ENCODE results near the gene TIPARP.
"Not testable (repeated sequence)": the region's sequence is repeated elsewhere in the genome, so short reads cannot be mapped to it uniquely, and the experiment has no call there.

The TIPARP gene

GRCh38 chr3:156648086-156648485, 26.3 kb upstream of the TIPARP start:
- no peak for DNase-seq

GRCh38 chr3:156649681-156650080, 24.7 kb upstream of the TIPARP start:
- DNase-seq: no peak

- DNase-seq: not testable (repeated sequence)
These were observed 21.7 kb upstream of the TIPARP start for GRCh38 chr3:156652661-156653060.

GRCh38 chr3:156654834-156655233, 19.6 kb upstream of the TIPARP start:
- DNase-seq: no peak

- DNase-seq: no peak
These were observed 18.4 kb upstream of the TIPARP start for GRCh38 chr3:156655819-156656550.

- no peak for DNase-seq
These were observed 16.9 kb upstream of the TIPARP start for GRCh38 chr3:156657440-156657839.

GRCh38 chr3:156657862-156658731, 16.3 kb upstream of the TIPARP start:
- no peak for DNase-seq

- DNase-seq: no peak
These were observed 15.7 kb upstream of the TIPARP start for GRCh38 chr3:156658732-156659090.

GRCh38 chr3:156659260-156659659, 15.1 kb upstream of the TIPARP start:
- no peak for DNase-seq

GRCh38 chr3:156661155-156661554, 13.2 kb upstream of the TIPARP start:
- no peak for DNase-seq

GRCh38 chr3:156664011-156664830, 10.2 kb upstream of the TIPARP start:
- no peak for DNase-seq

- no peak for DNase-seq
These were observed 9.6 kb upstream of the TIPARP start for GRCh38 chr3:156664831-156665178.

- DNase-seq: no peak
These were observed 9.1 kb upstream of the TIPARP start for GRCh38 chr3:156665291-156665690.

- DNase-seq: no peak
These were observed 8.3 kb upstream of the TIPARP start for GRCh38 chr3:156666073-156666472.

GRCh38 chr3:156668073-156668763, 6.2 kb upstream of the TIPARP start:
- no peak for DNase-seq

GRCh38 chr3:156670077-156670476, 4.3 kb upstream of the TIPARP start:
- no peak for DNase-seq

GRCh38 chr3:156670652-156671051, 3.7 kb upstream of the TIPARP start:
- DNase-seq: no peak

GRCh38 chr3:156673732-156674045, 701 bp upstream of the TIPARP start:
- no peak for DNase-seq

- DNase-seq: peak in 1 of 2 donors; percentile 67
These were observed 780 bp downstream of the TIPARP start for GRCh38 chr3:156674911-156675829.

- DNase-seq: peak in 1 of 2 donors; percentile 28
These were observed 1.7 kb downstream of the TIPARP start for GRCh38 chr3:156675830-156676767.

All from bone marrow (tissue), 2 donors.